HL-60 (cell line): ENCODE results near the gene RARA.

Source experiments
- DNase-seq, 2 experiments: peaks; one replicate each; pipeline ENCODE4 v3.0.0-alpha.2; 2010 to 2020; ENCODE audit warnings: low read depth in 1 of 2, low spot score in 1 of 2
- H3K27ac ChIP-seq: fragments of 250-450 bp; sonication (Bioruptor Pico); replicated peaks from 2 replicates; pipeline ENCODE4 v1.5.1; 2020; ENCODE audit warnings: mild to moderate bottlenecking, moderate library complexity
- H3K27me3 ChIP-seq: fragments of 250-450 bp; sonication (Bioruptor Pico); 2 replicates; pipeline ENCODE4 v1.5.1; 2021; ENCODE audit warnings: mild to moderate bottlenecking, moderate library complexity; ENCODE audit not compliant: insufficient read depth, poor library complexity, severe bottlenecking
- H3K4me3 ChIP-seq: replicated peaks from 2 replicates; pipeline ENCODE4 v1.5.1; 2011; ENCODE audit warnings: mild to moderate bottlenecking, control low read depth, low read length; ENCODE audit not compliant: insufficient read depth
- GABPA ChIP-seq: IDR thresholded peaks from 2 replicates; pipeline ENCODE4 v1.6.1; 2012; ENCODE audit warnings: low read depth
- POLR2AphosphoS5 ChIP-seq: IDR thresholded peaks from 2 replicates; pipeline ENCODE4 v1.6.1; 2012; ENCODE audit warnings: low read depth
- SPI1 ChIP-seq: IDR thresholded peaks from 2 replicates; pipeline ENCODE4 v1.6.1; 2012; ENCODE audit warnings: low read depth, mild to moderate bottlenecking, borderline replicate concordance
- TF ChIP-seq, protein P1 (sequence below): IDR thresholded peaks from 2 replicates; pipeline ENCODE4 v1.6.1; 2012; ENCODE audit warnings: low read depth; ENCODE audit not compliant: insufficient replicate concordance
- TF ChIP-seq, protein P2 (sequence below): IDR thresholded peaks from one replicate; pipeline ENCODE4 v1.5.1; 2011; ENCODE audit warnings: low read length, control low read depth, inconsistent platforms; ENCODE audit not compliant: insufficient read depth

Gene RARA

GRCh38 chr17:40330850-40331470 is 22.0 kb downstream of the RARA start:
- no peak overlapping the region for H3K4me3 ChIP-seq
- TF ChIP-seq, protein P1, sequence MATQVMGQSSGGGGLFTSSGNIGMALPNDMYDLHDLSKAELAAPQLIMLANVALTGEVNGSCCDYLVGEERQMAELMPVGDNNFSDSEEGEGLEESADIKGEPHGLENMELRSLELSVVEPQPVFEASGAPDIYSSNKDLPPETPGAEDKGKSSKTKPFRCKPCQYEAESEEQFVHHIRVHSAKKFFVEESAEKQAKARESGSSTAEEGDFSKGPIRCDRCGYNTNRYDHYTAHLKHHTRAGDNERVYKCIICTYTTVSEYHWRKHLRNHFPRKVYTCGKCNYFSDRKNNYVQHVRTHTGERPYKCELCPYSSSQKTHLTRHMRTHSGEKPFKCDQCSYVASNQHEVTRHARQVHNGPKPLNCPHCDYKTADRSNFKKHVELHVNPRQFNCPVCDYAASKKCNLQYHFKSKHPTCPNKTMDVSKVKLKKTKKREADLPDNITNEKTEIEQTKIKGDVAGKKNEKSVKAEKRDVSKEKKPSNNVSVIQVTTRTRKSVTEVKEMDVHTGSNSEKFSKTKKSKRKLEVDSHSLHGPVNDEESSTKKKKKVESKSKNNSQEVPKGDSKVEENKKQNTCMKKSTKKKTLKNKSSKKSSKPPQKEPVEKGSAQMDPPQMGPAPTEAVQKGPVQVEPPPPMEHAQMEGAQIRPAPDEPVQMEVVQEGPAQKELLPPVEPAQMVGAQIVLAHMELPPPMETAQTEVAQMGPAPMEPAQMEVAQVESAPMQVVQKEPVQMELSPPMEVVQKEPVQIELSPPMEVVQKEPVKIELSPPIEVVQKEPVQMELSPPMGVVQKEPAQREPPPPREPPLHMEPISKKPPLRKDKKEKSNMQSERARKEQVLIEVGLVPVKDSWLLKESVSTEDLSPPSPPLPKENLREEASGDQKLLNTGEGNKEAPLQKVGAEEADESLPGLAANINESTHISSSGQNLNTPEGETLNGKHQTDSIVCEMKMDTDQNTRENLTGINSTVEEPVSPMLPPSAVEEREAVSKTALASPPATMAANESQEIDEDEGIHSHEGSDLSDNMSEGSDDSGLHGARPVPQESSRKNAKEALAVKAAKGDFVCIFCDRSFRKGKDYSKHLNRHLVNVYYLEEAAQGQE = no peak
- TF ChIP-seq SPI1 (no peak), POLR2AphosphoS5 (no peak), GABPA (no peak)
- TF ChIP-seq, protein P2, sequence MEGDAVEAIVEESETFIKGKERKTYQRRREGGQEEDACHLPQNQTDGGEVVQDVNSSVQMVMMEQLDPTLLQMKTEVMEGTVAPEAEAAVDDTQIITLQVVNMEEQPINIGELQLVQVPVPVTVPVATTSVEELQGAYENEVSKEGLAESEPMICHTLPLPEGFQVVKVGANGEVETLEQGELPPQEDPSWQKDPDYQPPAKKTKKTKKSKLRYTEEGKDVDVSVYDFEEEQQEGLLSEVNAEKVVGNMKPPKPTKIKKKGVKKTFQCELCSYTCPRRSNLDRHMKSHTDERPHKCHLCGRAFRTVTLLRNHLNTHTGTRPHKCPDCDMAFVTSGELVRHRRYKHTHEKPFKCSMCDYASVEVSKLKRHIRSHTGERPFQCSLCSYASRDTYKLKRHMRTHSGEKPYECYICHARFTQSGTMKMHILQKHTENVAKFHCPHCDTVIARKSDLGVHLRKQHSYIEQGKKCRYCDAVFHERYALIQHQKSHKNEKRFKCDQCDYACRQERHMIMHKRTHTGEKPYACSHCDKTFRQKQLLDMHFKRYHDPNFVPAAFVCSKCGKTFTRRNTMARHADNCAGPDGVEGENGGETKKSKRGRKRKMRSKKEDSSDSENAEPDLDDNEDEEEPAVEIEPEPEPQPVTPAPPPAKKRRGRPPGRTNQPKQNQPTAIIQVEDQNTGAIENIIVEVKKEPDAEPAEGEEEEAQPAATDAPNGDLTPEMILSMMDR = no peak
- DNase-seq = no peak
- H3K27me3 ChIP-seq = no peaks in the 10 kb centered on the region
- H3K27ac ChIP-seq = peak overlapping the region; percentile 70

DNA sequence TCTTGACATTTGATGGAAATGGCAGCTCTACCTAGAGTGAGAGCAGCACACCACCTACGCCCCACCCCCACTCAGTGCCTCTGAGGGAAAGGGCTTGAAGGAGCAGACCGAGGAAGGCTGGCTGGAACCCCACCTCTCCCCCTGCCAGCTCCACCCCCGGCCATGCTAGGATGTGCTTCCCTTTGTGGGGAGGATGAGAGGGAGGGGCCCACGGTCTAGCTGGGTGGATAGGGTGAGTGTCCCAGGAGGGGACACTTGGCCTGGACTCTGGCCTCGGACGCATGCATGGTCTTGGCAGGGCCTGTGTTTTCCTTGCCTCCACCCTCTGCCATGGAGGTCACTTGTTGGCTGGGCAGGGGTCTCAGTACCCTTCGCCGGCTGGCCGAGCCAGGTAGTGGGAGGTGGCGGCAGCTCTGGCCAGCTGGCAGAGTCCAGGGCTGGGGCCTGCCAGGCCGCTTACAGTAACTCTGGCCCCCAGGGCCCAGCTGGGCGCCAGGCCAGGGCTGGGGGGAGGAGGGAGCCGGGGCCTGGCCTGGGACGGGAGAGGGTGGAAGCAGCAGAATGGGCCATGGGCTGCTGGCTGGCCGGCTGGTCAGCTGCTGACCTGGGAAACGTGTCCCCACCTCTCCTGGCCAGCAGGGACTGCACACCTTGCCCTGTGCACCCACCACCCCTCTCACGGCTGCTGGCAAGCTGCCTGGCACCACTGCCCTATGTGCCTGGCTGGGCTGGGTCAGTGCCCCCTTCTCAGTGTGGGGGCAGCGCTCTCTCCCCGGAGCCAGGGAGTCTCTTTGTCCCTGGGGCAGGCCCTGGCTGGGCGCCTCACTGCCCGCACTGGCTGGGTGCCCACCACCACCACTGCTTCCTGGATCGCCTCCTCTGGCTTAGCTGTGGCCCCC is 23.0 kb downstream of the RARA start:
- Histone ChIP-seq H3K27ac (peak overlapping the region; percentile 70; the same call in 1 of the 2 replicates), H3K27me3 (no peaks in the 10 kb centered on the region), H3K4me3 (no peak overlapping the region)
- DNase-seq = no peak
- TF ChIP-seq, protein P1 = no peak
- TF ChIP-seq, protein P2 = no peak
- TF ChIP-seq SPI1 (no peak), POLR2AphosphoS5 (no peak), GABPA (no peak)

GRCh38 chr17:40333781-40334448 is 24.9 kb downstream of the RARA start:
- no peaks in the 10 kb centered on the region for H3K27me3 ChIP-seq
- TF ChIP-seq SPI1 (peak; percentile 70; the same call in 1 of the 2 replicates), POLR2AphosphoS5 (peak; percentile 59), GABPA (no peak)
- TF ChIP-seq, protein P1 = no peak
- TF ChIP-seq, protein P2 = no peak
- H3K27ac ChIP-seq = peak overlapping the region; percentile 52
- peak; percentile 95 to 97 for DNase-seq
- no peak overlapping the region for H3K4me3 ChIP-seq
